ENCODE measurements around the gene OR52A5.
"Not testable (repeated sequence)": the region's sequence is repeated elsewhere in the genome, so short reads cannot be mapped to it uniquely, and the experiment has no call there.

OR52A5 gene

DNA sequence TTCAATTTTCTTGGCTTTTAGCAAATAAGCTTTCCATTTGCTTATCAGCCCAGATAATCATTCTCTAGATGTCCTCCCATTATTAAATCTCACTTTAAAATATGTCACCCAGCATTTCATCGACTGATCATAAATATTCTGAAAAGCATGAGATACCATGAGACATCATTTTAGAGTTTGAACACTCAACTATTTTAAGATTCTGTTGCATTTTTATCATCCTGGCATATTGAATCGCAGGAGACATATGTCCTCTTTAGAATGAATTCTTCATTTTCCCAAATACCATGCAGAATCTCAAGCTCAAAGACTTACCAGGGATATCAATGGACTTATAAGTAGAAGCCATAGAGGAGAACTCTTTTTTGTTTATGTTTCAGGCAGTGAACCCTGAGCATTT, at the start of gene OR52A5:
TSS of gene OR52A5 (minus strand) at position 361 of the 400 bp plus-strand sequence. CDS start 5,714 bp downstream, outside the sequence.
- DNase-seq = no peak

DNA sequence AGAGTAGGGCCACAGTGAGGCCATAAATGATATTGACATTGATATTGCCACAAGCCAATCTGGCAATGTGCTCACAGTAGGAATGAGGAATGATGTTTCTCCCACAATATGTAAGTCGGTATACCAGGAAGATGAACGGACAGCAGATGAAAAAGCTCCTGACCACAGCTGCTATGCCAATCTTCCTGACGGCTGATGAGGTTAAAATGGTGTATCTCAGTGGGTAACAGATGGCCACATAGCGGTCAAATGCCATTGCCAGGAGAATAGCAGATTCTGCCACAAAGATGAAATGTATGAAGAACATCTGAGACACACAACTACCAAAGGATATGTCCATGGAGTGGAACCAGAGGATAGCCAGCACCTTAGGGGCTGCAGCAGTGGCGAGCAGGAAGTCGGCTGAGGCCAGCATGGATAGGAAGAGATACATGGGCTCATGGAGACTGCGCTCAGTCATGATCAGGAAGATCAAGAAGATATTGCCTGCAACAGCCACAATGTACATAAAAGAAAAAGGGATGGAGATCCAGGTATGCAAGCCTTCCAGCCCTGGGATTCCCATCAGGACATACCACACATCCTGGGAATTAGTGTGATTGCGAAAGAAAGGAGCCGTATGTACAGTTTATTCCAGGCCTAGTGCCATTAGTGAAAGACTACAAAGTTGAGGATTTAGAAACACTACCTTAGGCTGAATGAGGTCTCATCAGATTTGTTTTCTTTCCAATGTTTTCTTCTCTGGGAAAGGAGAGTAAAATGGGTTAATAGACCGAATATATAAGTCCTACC, 40.1 kb upstream of the OR52A5 start:
- DNase-seq = no peak

DNA sequence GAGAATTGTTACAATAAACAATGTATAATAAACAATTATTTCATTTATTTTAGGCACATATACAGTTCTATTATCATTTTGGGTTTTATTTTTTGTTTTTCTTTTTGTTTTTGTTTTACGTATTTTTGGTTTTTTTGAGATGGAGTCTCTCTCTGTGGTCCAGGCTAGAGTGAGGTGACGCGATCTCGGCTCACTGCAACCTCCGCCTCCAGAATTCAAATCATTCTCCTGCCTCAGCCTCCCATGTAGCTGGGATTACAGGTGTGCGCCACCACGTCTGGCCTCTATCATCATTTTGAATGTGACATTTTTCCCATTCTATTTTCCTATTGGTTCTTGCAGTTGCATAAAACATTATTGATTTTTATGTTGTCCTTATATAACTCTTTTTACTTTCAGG, 36.8 kb upstream of the OR52A5 start:
- DNase-seq = no peak

DNA sequence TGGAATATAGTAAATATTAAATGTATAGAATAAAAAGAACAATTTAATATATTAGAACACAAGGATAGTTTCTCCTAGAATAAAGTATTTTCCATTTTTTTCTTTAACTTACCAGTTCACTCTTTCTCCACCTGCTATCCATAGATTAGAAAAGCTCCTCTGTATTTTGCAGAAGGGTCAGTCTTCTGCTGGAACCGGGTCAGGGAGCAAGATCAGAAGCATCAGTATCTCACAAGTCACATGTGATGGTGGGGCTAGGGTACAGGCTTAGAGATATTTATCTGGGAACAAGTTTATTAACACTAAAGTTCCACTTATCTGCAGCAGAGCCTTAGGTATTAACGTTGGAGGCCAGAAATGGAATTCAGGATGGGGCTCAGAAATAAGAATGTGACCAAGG, 33.7 kb upstream of the OR52A5 start:
- no peak for DNase-seq

DNA sequence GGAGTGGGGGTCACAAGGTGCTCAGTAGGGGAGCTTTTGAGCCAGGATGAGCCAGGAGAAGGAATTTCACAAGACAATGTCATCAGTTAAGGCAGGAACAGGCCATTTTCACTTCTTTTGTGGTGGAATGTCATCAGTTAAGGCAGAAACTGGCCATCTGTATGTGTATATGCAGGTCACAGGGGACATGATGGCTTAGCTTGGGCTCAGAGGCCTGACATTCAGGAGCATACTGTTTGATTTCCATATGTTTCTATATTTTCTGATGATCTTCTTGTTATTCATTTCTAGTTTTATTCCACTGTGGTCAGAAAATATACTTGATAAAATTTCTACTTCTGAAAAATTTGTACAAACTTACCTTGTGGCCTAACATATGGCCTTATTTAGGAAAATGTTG, 27.7 kb upstream of the OR52A5 start:
- DNase-seq = not testable (repeated sequence)

DNA sequence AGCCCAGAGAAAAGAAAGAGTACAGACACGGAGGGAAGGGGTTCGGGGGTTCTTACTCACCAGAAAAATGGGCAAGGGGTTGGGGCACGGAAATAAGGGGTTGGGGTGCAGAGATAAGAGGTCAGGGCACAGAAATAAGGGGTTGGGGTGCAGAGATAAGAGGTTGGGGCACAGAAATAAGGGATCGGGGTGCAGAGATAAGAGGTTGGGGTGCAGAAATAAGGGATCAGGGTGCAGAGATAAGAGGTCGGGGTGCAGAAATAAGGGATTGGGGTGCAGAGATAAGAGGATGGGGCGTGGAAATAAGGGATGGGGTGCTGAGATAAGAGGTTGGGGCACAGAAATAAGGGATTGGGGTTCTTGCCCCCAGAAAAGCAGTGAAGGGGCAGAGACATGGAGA, 26.7 kb upstream of the OR52A5 start:
- not testable (repeated sequence) for DNase-seq

DNA sequence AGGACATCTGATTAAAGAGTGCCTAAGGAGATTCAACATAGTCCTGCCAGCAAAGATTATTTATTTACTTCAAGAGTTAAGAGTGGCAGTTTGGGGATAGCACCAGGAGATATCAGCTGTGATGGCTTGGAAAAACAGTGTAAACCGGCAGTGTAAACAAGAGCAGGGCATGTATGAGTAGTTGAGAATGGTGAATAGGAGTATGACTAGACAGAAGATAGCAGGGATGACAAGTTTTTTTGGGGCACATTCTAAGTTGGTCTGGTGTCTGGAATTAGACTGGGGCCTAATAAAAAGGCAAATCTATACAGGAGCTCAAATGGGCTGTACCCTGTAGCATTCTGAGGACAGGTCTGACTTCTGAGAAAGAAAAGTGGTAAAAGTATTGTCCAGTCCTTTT, 22.9 kb upstream of the OR52A5 start:
- DNase-seq = not testable (repeated sequence)

DNA sequence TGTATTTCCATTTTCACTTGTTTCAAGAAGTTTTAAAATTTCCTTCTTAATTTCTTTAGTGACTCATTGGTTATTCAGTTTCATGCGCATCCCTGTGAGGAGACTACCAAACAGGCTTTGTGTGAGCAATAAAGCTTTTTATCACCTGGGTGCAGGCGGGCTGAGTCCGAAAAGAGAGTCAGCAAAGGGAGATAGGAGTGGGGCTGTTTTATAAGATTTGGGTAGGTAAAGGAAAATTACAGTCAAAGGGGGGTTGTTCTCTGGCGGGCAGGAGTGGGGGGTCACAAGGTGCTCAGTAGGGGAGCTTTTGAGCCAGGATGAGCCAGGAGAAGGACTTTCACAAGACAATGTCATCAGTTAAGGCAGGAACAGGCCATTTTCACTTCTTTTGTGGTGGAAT, 22.1 kb upstream of the OR52A5 start:
- DNase-seq = not testable (repeated sequence)

DNA sequence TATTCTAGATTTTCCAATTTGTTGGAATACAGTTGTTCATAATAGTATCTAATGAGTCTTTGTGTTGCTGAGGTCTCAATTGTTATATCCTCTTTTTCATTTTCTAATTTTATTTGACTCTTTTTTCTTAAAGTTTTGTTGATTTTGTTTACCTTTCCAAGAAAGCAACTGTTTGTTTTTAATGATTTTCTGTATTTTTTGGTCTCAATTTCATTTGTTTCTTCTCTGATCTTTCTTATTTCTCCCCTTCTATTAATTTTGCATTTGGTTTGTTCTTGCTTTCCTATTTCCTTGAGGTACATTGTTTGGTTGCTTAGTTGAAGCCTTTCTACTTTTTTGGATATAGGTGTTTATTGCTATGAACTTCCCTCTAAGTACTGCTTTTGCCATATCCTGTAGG, 21.6 kb upstream of the OR52A5 start:
- DNase-seq = no peak

DNA sequence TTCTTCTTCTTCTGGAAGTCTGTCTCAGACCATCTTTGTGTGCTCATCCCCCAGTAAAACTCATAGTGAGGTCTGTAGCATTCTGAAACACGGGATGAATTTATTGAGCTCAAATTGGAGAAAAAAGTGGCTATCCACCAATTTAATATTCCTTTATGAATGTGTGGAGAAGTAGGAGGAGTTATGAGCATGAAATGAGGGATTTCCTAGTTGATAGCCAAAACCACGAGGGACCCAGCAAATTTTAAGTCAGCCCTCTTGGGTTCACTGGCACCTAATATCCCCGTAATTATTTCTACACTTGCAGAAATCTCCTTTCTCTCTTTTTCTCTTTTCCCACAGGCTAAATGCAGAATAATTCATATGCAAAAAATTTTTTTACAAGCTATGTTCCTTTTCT, 16.5 kb upstream of the OR52A5 start, which contains the start of gene OR52A1:
TSS of gene OR52A1 (minus strand) at position 101 of the 400 bp plus-strand sequence. CDS start 2,388 bp downstream, outside the sequence.
- DNase-seq = no peak

DNA sequence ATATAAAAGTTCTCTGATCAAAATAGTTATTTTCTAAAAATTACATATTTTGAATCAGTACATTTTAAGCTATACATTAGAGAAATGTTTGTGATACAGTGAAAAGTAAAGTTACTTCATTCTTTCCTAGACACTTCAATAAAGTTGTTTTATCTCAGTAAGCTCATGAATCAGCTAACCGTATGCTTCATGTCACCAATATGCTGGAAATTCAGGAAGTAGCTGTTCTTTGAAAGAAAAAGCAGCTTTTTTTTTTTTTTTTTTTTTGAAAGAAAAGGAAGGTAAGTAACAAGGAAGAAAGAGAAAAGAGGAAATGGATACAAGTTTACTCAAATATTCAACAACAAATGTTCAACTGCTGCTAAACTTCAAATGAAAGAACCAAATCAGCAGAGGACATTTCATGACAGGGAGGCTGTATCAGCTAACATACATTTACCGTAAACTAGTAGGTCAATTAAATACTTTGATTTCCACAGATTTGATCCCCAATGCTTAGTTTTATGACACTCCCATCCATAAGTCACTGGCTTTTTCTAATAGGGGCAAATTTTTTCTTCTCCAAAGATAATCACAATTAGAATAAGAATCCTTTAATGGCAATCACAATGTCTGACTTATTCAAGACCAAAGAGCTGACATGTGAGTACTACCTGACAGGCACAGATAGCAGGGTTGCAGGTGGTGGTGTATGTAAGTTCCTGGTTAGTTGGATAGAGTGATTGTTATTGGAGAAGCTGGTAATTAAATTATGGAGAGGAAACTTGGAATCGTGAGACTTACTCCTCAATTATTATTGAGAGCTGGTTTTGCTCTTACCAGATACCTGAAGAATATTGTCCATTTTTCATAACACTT, 15.6 kb upstream of the OR52A5 start:
- peak; percentile 87 for DNase-seq

DNA sequence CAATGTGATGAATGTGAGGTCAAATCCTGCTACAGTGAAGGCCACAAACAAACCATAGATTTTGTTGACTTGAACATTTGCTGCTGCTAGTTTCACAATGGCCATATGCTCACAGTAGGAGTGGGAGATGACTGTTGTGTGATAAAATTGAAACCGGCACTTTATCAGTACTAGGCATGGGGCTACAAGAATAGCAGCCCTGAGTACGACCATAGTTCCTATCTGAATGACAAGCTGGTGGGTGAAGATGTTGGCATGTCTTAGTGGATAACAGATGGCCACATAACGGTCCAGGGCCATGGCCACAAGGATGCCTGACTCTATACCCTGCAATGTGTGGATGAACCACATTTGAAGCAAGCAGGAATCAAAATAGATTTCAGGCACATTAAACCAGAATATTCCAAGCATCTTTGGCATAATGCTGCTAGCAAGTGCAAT, 13.6 kb upstream of the OR52A5 start:
- DNase-seq = peak; percentile 96

DNA sequence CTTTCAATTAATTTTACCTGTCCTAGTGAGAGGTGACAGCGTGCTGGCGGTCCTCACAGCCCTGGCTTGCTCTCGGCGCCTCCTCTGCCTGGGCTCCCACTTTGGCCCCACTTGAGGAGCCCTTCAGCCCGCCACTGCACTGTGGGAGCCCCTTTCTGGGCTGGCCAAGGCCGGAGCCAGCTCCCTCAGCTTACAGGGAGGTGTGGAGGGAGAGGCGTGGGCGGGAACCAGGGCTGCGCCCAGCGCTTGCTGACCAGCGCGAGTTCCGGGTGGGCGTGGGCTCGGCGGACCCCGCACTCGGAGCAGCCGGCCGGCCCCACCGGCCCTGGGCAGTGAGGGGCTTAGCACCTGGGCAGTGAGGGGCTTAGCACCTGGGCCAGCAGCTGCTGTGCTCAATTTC, 6.0 kb upstream of the OR52A5 start:
- not testable (repeated sequence) for DNase-seq

DNA sequence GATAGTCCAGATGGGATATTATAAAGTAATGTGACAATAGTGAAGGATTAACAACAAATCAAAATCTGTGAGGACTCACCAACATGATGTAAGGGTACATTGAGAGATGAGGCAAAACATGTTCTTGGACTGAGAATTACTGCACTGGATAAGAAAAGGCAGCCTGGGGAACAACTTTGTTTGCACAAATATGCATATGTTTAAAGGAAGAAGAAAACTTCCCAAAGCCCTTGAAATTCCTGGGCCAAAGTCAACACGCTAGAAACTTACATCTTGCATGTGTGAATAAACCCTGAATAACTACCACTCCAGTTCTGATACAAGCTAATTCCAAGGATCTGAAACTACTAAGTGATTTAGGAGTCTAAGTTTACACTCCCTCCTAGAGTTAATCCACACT, 1.1 kb downstream of the OR52A5 start:
- no peak for DNase-seq

DNA sequence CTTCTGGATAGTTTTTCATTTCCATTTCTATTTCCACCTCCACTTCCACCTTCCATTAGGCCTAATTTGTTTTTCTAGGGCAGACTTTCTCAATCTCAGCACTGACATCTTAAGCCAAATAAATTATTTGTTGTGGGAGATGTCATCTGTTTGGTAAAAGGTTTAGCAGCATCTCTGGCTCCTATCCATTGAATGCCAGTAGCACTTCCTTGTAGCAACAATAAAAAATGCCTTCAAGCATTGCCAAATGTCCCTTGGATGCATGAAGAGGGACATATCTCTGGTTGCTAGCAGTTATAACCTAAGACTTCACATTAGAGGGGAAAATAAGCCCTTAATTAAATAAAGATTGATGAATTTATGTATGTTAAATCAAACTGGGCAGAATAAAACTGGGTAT, 1.9 kb downstream of the OR52A5 start:
- DNase-seq = no peak

DNA sequence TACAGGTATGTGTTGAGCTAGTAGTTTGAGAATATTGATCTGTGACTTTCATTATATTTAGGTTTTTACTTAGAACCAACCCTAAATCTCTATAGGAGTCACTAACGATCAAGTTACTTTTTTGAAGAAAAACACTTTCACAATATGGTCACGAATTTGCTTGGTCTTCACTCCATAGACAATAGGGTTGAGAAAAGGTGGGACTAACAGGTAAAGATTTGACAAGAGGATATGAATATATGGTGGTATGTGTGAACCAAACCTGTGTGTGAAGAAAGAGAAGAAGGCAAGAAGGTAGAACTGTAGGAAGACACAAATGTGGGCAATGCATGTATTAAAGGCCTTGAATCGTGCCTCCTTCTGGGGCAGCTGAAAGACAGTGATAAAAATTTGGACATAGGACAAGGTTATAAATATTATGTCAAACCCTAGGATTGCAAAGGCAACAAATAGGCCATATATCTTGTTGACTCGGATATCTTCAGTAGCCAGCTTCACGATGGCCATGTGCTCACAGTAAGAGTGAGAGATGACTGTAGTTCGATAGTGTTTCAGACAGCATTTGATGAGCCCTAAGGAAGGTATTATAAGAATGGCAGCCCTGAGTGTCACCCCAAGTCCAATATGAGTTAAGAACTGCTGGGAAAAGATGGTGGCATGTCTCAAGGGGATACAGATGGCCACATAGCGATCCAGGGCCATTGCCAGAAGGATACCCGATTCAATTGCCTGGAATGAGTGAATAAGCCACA, 6.4 kb downstream of the OR52A5 start:
- DNase-seq = no peak

DNA sequence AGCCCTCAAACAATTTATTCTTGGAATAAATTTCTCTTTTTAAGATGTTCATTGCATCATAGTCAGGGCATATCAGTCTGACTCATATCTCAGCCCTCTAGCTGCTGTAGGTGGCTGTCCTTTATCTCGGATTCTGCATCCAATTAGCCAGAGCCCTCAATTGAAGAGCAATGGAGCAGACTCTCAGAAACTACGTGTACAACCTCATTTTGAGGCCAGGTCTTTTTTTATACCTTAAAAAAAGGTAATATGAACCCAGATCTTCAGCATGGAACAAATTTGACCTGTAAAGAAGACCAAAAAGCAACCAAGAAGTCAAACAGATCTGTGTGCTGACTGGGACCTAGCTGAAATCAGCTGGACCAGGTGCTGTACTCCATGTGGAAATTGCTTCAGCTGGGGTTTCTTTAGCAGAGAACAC, 8.7 kb downstream of the OR52A5 start:
- peak; percentile 88 for DNase-seq

DNA sequence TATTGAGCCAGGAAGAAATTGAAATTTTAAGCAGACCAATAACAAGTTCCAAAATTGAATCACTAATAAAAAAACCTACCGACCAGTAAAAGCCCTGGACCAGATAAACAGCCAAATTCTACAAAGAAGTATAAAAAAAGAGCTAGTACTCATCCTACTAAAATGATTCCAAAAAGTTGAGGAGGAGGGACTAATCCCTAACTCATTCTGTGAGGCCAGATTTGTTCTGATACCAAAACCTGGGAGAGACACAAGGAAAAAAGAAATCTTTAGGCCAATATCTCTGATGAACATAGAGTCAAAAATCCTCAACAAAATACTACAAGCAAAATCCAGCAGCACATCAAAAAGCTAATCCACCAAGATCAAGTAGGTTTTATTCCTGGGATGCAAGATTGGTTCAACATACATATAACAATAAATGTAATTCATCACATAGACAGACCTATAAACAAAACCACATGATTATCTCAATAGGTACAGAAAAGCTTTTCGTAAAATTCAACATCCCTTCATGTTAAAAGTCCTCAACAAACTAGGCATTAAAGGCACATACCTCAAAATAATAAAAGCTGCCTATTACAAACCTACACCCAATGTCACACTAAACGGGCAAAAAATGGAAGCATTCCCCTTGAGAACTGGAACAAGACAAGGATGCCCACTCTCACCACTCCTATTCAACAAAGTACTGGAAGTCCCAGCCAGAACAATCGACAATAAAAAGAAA, 13.1 kb downstream of the OR52A5 start:
- peak; percentile 35 for DNase-seq

DNA sequence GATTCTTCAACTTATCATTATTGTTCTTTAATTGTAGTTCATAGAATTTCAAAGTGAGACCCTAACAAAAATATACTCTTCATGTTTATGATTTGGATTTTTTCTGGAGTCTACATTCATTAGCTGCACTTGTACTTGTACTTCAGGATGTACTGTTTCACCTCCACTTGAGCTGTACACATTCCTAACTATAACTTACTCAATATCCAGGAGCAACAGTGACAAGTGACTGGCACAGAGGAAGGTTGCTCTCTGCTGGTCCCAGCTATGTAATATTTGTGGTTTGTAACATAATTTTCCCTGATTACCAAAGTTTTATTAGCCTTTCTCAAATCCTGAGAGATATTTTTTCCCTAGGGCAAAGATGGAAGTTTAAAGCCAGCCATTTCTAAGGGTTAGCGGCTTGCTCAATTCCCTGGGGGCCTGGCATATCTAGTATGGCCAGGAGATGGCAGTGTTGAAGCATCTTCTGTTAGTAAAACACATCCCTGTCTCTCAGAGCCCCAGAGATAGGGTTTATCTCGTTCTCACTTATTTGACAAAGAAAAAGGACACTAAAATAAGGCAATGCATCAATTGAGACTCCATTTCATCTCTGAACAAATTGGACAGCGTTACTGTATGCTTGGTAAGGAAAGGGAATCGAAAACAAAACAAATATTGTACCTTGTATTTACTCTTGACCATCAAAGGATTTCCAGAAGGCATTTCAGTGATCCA, 14.2 kb downstream of the OR52A5 start:
- DNase-seq = peak; percentile 92

DNA sequence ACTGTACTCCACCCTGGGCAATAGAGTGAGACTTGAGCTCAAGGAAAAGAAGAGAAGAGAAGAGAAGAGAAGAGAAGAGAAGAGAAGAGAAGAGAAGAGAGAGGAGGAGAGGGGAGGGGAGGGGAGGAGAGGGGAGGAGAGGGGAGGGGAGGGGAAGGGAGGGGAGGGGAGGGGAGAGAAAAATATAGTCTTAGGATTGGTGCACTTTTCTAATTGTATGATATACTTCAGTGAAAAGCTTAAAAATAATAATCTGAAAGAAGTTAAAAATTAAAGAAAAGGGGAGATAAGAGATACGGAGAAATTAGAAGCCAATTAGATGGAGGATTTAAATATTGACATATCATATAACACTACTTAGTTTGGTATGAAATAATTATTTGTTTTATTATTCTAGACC, 19.3 kb downstream of the OR52A5 start:
- no peak for DNase-seq

DNA sequence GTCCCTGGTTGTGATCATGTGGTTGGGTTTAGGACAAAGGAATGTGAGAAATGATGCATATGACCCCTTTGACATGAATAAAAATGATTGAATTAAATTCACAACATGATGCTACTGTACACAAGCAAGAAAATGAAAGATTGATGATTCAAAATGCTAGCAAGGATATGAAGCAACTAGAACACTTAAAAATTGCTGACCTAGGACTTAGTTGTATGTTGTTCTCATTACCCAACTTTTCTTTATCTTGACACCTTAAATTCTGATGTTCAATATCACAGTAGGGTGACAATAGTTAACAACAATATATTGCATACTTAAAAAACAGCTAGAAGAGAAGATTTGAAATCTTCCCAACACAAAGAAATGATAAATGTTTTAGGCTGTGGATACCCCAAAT, 20.6 kb downstream of the OR52A5 start:
- DNase-seq = no peak

DNA sequence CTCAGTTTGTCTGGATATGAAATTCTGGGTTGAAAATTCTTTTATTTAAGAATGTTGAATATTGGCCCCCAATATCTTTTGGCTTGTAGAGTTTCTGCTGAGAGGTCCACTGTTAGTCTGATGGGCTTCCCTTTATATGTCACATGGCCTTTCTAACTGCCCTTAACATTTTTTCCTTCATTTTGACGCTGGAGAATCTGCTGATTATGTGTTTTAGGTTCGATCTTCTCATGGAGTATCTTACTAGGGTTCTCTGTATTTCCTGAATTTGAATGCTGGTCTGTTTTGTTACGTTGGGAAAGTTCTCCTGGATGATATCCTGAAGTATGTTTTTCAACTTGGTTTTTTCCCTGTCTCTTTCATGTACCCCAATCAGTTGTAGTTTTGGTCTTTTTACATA, 22.8 kb downstream of the OR52A5 start:
- DNase-seq = no peak

All from OCI-M1 (cell line).